ENCODE data around the gene SEMA3B.

The SEMA3B gene

DNA sequence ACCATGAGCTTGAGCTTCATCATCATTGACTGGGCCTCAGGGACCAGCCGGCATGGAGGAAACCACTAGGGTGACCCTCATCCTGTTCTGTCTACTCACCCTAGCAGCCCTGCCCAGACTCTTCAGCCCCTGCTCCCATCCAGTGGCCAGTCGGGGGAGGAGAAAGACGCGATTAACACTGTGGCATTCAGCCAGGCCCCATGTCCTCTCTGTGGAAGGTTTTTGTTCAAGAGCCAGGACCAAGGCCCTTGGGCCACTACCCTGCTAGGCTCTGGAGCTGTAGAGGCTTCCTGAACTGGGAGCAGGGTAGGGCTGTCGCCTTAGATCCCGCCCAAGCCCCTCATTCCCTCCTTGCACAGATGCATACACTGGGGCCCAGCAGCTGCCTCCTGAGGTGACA lies 48.8 kb upstream of the SEMA3B start:
- no peak for ATAC-seq
- TF ChIP-seq, protein P1, sequence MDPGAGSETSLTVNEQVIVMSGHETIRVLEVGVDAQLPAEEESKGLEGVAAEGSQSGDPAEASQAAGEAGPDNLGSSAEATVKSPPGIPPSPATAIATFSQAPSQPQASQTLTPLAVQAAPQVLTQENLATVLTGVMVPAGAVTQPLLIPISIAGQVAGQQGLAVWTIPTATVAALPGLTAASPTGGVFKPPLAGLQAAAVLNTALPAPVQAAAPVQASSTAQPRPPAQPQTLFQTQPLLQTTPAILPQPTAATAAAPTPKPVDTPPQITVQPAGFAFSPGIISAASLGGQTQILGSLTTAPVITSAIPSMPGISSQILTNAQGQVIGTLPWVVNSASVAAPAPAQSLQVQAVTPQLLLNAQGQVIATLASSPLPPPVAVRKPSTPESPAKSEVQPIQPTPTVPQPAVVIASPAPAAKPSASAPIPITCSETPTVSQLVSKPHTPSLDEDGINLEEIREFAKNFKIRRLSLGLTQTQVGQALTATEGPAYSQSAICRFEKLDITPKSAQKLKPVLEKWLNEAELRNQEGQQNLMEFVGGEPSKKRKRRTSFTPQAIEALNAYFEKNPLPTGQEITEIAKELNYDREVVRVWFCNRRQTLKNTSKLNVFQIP (CRISPR knock-in tag; IDR thresholded peaks at IDR 0.05; ENCODE audit: borderline replicate concordance, low read depth), result no peak
- TF ChIP-seq ZNF8 (CRISPR knock-in tag; IDR thresholded peaks at IDR 0.05) (no peak), CSDC2 (CRISPR knock-in tag; IDR thresholded peaks at IDR 0.05) (no peak), TCF4 (CRISPR knock-in tag; IDR thresholded peaks at IDR 0.05; ENCODE audit: borderline replicate concordance) (no peak), ISL1 (CRISPR knock-in tag; IDR thresholded peaks at IDR 0.05) (no peak), ESRRG (CRISPR knock-in tag; IDR thresholded peaks at IDR 0.05) (no peak)
- TF ChIP-seq, protein P2, sequence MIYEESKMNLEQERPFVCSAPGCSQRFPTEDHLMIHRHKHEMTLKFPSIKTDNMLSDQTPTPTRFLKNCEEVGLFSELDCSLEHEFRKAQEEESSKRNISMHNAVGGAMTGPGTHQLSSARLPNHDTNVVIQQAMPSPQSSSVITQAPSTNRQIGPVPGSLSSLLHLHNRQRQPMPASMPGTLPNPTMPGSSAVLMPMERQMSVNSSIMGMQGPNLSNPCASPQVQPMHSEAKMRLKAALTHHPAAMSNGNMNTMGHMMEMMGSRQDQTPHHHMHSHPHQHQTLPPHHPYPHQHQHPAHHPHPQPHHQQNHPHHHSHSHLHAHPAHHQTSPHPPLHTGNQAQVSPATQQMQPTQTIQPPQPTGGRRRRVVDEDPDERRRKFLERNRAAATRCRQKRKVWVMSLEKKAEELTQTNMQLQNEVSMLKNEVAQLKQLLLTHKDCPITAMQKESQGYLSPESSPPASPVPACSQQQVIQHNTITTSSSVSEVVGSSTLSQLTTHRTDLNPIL (CRISPR knock-in tag; IDR thresholded peaks at IDR 0.05; ENCODE audit: low read depth), result no peak

DNA sequence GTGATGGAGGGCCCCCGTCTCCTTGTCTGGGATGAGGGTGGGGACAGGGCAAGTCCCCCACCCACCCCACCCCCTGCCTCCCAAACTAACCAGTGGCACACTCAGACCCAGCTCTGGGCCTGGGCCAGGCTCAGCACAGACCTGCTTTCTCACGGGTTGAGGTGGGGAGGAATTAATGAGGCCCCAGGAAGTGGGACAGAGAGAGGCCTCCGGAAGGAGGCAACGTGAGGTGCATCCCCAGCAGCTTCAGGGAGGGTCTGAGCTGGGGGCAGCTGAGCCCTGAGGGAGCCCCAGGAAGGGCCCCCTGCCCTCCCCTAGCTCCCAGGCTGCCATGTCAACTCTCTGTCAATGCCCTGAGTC lies 47.9 kb upstream of the SEMA3B start:
- TF ChIP-seq, protein P2 (CRISPR knock-in tag; IDR thresholded peaks at IDR 0.05; ENCODE audit: low read depth), result no peak
- TF ChIP-seq ARNTL (CRISPR knock-in tag; IDR thresholded peaks at IDR 0.05; ENCODE audit: borderline replicate concordance, low read depth), result no peak
- no peak for TF ChIP-seq PPARA (CRISPR knock-in tag; IDR thresholded peaks at IDR 0.05; ENCODE audit: borderline replicate concordance)
- TF ChIP-seq SNAI2 (CRISPR knock-in tag; IDR thresholded peaks at IDR 0.05), result no peak
- no peak for TF ChIP-seq ZNF565 (CRISPR knock-in tag; conservative IDR thresholded peaks at IDR 0.05; ENCODE audit: low read depth)
- no peak for TF ChIP-seq ZFP30 (CRISPR knock-in tag; IDR thresholded peaks at IDR 0.05)
- TF ChIP-seq ZNF70 (CRISPR knock-in tag; IDR thresholded peaks at IDR 0.05), result no peak
- TF ChIP-seq, protein P3, sequence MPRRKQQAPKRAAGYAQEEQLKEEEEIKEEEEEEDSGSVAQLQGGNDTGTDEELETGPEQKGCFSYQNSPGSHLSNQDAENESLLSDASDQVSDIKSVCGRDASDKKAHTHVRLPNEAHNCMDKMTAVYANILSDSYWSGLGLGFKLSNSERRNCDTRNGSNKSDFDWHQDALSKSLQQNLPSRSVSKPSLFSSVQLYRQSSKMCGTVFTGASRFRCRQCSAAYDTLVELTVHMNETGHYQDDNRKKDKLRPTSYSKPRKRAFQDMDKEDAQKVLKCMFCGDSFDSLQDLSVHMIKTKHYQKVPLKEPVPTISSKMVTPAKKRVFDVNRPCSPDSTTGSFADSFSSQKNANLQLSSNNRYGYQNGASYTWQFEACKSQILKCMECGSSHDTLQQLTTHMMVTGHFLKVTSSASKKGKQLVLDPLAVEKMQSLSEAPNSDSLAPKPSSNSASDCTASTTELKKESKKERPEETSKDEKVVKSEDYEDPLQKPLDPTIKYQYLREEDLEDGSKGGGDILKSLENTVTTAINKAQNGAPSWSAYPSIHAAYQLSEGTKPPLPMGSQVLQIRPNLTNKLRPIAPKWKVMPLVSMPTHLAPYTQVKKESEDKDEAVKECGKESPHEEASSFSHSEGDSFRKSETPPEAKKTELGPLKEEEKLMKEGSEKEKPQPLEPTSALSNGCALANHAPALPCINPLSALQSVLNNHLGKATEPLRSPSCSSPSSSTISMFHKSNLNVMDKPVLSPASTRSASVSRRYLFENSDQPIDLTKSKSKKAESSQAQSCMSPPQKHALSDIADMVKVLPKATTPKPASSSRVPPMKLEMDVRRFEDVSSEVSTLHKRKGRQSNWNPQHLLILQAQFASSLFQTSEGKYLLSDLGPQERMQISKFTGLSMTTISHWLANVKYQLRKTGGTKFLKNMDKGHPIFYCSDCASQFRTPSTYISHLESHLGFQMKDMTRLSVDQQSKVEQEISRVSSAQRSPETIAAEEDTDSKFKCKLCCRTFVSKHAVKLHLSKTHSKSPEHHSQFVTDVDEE (CRISPR knock-in tag; IDR thresholded peaks at IDR 0.05), result no peak
- no peak for TF ChIP-seq TCF4 (CRISPR knock-in tag; IDR thresholded peaks at IDR 0.05; ENCODE audit: borderline replicate concordance)
- ATAC-seq, result no peak

DNA sequence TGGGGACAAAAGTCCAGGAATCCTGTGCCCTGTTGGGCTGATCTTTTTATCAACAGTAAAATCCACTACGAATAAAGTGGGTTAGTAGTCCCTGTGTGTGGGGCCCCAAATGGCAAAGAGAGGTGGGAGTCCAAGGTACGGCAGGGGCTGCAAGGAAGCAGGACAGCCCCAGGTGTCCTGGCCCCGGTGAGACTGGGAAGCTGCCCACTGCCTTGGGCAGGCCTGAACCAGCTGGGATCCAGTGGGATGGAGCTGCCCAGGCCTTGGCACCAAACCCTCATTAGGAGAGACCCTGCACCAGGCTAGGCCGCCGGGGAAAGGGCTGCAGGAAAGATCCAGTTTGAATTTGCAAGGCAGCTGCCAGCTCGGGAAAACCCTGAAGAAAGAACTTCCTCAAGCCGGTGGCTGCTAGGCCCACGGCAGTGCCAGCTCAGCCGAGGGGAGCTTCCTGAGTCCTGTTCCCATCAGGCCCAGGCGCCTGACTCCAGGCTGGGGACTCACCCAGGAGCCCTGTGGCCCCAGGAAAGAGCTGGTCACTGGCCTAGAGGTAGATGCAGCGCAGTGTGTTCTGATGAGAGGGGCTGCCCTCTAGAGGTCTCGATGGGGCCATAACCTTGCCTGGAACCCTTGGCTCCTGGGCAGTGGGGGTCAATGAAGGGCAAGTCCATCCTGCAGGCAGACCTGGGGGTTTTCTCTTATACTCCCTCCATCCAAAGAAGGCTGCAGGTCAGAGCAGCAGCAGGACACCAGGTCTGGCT lies 47.4 kb upstream of the SEMA3B start:
- no peak for TF ChIP-seq ZNF70 (CRISPR knock-in tag; IDR thresholded peaks at IDR 0.05)
- TF ChIP-seq, protein P2 (CRISPR knock-in tag; IDR thresholded peaks at IDR 0.05; ENCODE audit: low read depth), result no peak
- TF ChIP-seq SNAI2 (CRISPR knock-in tag; IDR thresholded peaks at IDR 0.05), result no peak
- no peak for TF ChIP-seq ZNF565 (CRISPR knock-in tag; conservative IDR thresholded peaks at IDR 0.05; ENCODE audit: low read depth)
- TF ChIP-seq RARB (CRISPR knock-in tag; IDR thresholded peaks at IDR 0.05), result no peak
- no peak for TF ChIP-seq ZFP3 (CRISPR knock-in tag; IDR thresholded peaks at IDR 0.05)
- TF ChIP-seq, protein P1 (CRISPR knock-in tag; IDR thresholded peaks at IDR 0.05; ENCODE audit: borderline replicate concordance, low read depth), result no peak
- TF ChIP-seq, protein P4, sequence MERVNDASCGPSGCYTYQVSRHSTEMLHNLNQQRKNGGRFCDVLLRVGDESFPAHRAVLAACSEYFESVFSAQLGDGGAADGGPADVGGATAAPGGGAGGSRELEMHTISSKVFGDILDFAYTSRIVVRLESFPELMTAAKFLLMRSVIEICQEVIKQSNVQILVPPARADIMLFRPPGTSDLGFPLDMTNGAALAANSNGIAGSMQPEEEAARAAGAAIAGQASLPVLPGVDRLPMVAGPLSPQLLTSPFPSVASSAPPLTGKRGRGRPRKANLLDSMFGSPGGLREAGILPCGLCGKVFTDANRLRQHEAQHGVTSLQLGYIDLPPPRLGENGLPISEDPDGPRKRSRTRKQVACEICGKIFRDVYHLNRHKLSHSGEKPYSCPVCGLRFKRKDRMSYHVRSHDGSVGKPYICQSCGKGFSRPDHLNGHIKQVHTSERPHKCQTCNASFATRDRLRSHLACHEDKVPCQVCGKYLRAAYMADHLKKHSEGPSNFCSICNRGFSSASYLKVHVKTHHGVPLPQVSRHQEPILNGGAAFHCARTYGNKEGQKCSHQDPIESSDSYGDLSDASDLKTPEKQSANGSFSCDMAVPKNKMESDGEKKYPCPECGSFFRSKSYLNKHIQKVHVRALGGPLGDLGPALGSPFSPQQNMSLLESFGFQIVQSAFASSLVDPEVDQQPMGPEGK (CRISPR knock-in tag; IDR thresholded peaks at IDR 0.05; ENCODE audit: borderline replicate concordance), result no peak
- no peak for TF ChIP-seq ZFP30 (CRISPR knock-in tag; IDR thresholded peaks at IDR 0.05)
- no peak for TF ChIP-seq GLIS3 (CRISPR knock-in tag; IDR thresholded peaks at IDR 0.05)
- TF ChIP-seq BACH2 (CRISPR knock-in tag; IDR thresholded peaks at IDR 0.05; ENCODE audit: borderline replicate concordance), result no peak
- no peak for TF ChIP-seq ISL1 (CRISPR knock-in tag; IDR thresholded peaks at IDR 0.05)
- TF ChIP-seq, protein P3 (CRISPR knock-in tag; IDR thresholded peaks at IDR 0.05), result no peak
- no peak for TF ChIP-seq ESRRG (CRISPR knock-in tag; IDR thresholded peaks at IDR 0.05)
- no peak for TF ChIP-seq OSR1 (CRISPR knock-in tag; IDR thresholded peaks at IDR 0.05)
- no peak for TF ChIP-seq ZNF8 (CRISPR knock-in tag; IDR thresholded peaks at IDR 0.05)

More for the DNA sequence above, 47.4 kb upstream of the SEMA3B start:
- no peak for ATAC-seq
